SKM-1 (cell line): ENCODE measurements around the gene SOST.

Experiments used
- DNase-seq: peaks from one replicate; lab custom pipeline; 2025; ENCODE audit not compliant: unreplicated experiment; lab: John Stamatoyannopoulos, UW

SOST gene

DNA sequence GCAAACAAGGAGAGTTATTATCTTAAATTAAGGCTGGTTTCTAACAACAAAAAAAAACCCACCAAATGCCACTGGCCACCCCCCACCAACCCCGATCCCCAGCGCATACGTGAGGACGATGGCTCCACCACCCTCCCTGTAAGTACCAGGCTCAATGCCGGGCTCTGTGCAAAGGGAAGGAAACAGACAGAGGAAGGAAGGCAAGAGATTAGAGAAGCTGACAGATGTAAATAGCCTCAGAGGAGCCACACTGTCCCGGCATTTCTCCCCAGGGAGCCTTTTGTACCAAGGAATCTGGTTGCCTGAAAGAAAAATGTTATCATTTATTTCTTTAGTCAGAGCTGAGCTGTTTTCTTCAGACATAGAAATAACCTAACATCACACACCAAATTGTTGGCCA is 13.1 kb downstream of the SOST start:
- no peak for DNase-seq

DNA sequence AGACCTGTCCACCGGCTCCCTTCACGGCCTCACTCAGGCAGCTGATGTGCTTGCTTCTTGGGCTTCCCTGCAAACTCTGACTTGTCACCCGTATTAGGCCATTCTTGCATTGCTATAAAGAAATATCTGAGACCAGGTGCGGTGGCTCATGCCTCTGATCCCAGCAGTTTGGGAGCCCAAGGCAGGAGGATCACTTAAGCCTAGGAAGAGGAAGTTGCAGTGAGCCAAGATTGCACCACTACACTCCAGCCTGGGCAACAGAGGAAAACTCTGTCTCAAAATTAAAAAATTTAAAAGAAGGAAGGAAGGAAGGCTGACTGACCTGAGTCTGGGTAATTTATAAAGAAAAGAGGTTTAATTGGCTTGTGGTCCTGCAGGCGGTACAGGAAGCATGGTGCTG is 17.0 kb downstream of the SOST start:
- no peak for DNase-seq

DNA sequence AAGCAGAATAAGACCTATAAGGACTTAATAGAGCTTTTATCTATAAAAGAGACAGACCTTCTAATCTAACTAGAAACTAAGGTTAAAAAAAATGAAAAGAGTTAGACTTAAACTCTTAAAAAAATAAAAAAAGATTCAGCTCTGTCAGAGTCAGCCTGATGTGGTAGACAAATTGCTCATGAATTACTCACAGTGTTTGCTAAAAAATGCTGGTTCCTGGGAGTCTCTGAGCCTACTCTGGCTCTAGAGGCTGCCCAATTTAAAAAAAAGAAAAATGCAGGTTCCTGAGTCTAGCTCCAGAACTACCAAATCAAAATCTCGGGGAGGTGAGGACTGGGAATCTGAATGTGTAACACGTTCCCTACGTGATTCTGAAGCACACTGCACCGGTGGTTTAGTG is 18.1 kb downstream of the SOST start:
- no peak for DNase-seq

- no peak for DNase-seq
Measured at GRCh38 chr17:43737722-43738121, 20.9 kb downstream of the SOST start.

- DNase-seq = no peak
Measured at GRCh38 chr17:43736389-43736788, 22.2 kb downstream of the SOST start.

DNA sequence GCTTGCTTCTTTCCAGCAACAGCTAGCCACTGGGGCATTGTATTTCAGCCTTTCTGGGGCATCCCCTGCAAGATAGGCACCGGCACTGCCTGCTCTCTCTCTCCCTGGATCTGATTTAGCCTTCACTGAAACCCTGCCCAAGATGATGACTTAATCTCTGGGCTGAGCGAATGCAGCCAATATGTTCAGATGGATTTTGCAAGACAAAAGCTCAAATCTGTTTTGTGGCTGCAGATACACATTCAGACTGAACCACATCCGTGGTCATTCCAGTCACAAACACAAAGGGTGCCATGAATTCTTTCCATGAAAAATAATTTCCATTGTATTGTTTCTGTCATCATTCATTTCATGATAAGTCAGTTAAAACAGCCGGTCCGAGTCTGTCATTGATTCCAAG is 24.2 kb downstream of the SOST start:
- no peak for DNase-seq

DNA sequence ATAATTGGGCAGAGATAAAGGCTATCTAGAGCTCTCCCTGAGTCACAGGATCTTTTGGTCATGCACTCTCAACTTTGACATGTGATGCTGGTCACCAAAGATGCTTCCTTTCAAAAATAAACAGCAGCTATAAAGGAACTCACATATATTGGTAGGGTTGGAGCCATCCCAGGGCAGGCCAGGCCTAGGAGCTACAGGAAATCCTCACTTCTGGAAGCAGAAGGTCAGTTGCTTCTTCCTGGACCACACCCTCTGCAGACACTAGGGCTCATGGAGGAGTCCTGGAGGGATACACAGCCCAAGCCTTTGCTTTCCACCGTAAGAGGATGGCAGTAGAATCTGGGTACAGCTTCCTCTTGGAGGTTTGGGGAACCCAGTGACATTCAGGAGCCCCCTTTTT is 24.6 kb downstream of the SOST start:
- DNase-seq = no peak

DNA sequence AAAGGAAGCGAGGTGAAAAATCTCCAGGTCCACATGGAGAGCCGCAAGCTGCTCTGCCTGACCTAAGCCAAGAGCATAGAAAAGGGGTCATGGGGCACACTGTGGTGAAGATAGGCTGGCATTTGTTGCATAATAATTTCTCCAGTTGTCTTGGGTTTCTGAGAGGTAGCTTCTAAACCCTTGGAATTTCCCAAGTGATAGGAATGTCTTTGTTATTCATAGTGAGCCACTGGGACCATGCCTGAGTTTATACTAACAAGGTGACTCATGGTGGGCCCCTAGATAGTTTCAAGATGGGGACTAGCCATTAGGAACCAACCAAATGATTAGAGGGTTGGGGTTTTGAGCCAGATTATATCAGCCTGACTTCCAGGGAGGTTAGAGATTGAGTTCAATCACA is 25.6 kb downstream of the SOST start:
- DNase-seq = no peak

- DNase-seq = no peak
Measured at GRCh38 chr17:43728081-43728480, 30.5 kb downstream of the SOST start.

- DNase-seq = no peak
Measured at GRCh38 chr17:43723697-43724359, 34.8 kb downstream of the SOST start.

DNA sequence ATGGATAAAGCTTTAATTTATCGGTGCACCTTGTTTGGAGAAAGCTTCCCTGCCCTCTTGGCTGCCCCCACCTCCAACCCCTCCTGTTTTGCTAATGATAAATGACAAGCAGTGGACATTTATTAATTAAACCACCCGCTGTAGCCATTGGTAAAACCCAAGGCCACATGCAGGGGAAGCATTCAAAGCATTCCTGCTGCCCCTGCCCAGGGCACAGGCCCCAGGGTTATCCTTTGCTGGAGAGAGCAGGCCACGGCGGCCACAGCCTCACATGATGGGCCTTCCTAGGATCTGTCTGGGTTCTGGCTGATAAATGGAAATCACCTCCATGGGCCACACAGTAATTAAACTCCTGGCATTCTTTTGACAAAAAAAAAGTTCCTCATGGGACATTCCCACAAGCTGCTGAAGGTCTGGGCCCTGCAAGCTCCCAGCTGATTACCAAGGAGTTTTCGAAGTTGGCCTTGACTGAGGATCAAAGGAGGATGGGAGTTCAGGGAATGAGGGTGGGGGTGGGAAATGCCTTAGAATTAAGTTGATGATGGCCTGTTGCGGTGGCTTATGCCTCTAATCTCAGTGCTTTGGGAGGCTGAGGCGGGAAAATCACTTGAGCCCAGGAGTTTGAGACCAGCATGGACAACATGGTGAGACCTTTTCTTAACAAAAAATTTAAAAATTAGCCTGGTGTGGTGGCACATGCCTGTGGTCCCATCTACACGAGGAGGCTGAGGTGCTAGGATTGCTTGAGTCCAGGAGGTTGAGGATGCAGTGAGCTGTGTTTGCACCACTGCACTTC is 35.5 kb downstream of the SOST start:
- DNase-seq = no peak

DNA sequence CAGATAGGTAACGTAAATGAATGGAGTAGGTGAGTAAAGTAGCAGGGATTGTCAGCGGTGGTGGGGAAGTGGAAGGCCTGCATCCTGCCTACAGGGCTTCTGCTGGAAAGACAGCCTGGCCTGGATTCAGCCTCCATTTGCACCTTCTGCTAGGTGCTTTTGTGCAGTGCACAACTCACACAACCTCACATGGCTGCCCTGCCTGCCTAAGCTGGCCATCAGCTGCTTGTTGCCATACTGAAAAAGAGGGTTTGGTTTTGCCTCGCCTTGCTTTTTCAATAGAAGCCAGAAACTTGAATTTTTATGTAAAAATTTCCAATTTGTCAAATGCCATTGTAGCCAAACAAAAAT is 36.3 kb downstream of the SOST start:
- no peak for DNase-seq

DNA sequence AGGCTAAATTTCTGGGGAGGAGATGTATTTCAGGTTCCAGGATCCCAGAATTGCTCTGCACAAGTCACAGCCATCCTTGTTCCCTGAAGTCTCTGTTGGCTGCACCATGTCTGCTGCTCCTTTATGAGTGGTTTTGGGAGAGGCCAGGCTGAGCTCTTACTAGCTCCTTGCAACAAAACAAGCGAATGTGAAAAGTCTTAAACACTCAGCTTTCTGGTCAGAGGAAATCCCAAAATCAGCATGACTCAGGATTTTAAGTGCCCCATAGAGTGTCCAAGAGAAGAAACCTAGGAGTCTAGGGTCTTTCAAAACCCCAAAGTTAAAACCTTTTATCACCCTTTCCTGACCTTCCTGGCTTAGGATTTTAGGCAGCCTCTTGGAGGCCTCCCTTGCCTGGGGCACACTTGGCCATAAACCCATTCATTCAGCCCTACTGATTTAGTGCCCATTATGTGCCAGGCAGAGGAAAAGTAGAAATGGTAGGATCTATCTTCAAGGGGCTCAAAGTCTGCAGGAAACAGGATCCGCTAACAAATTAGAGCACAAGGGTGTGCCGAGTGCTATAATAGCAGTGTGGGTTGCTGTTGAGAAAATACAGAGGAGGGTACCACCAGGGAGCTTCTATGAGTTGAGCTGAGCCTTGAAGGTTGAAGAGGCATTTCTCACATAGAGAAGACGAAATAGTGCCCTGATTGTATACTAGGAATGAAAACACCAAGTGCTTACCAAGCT is 36.9 kb downstream of the SOST start:
- DNase-seq = no peak

- DNase-seq = no peak
Measured at GRCh38 chr17:43720311-43721060, 38.1 kb downstream of the SOST start.

DNA sequence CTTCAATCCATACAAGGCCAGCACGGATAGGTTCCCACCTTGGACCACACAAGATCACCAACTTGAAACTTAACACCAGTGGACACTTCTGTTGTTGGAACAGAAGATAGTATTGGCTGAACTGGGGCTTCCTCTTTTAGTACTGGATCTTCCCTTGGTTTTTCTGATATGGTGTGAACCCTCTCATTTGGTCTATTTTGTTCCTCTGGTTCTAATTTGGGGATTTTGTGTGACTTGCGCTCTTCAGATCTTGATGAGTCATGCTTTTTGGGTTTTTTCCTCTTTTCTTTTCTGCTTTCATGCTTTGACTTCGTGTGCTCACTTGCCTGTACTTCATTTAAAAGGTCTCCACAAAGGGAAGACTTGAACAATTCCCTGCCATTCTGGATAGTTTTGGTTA is 39.0 kb downstream of the SOST start:
- DNase-seq = no peak

DNA sequence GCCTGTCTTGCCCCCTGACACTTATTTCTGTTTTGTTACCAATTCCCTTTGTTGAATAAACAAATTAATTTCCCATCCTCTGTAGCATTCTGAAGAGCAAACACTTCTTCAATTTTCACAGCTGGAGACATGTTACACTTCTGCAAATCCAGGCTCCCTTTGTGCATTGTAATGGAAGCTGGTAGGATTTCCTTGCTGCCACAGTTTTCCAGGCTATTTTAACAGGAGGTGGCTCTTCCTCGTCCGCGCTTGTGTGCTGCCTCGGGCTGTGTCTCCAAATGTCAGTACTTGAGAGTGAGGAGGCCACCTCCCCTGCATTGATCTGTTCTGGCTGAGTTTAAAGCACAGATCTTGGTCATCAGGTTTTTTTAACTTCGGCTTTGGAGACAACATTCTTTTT is 40.0 kb downstream of the SOST start:
- no peak for DNase-seq

DNA sequence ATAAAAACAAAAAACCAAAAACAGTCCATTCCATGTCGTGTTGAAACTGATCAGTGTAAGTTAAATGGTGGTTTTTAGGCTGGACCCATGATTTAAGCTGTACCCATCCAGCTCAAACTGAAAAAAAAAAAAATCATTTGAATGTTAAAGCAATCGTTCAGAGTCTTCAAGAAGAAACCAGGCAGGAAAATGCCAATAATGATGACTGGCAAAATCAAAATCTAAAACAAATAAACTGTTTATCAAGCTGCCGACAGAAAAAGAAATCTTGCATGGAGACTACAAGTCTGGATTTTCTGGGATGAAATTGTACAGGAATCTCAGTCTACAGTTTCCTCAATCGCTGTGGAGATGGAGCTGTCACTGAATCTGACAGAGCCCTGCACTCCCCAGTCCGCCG is 40.7 kb downstream of the SOST start:
- no peak for DNase-seq

GRCh38 chr17:43714465-43715149 is 44.0 kb downstream of the SOST start:
- no peak for DNase-seq

DNA sequence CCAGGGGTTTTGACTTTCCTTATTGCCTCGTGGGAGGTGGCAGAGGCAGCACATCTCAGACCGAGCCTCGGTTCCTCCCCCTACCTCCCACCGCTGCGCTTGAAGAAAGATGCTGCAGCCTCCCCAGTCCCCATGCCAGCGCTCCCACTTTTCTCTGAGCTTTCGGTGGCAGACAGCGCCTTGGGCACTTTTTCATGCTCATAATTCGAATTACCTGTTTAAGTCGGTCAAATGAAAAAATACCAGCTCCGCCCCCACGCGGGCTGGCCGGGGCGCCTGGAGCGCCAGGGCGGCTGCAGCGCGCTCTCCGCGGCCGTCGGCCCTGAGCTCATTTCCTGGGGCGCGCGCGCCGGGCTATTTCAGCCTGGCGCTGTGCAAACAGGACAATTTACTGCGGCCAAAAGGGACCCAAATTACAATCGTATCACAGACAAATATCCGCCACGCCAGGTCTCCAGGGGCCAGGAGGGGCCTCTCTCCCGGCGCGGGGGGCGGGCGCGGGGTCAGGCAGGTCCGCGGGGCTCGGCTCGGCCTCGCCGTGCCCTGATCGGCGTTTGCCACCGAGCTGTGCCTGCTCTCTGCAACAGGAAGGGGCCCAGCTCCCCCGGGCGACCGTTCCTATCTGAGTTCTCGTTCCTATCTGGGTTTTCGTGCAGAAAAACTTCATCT is 45.0 kb downstream of the SOST start:
- DNase-seq = no peak

GRCh38 chr17:43712397-43712796 is 46.2 kb downstream of the SOST start:
- no peak for DNase-seq
